Memory B cell (primary cell): Measurements from ENCODE around the gene RASA4.
"Not testable (repeated sequence)": the region's sequence is repeated elsewhere in the genome, so short reads cannot be mapped to it uniquely, and the experiment has no call there.

Experiments
- ATAC-seq: fragments of 150-1000 bp; cut with Tn5 transposase; 2 replicates; pipeline ENCODE4 v1.10.0; 2021; ENCODE audit warnings: low read depth, mild to moderate bottlenecking, moderate library complexity
- DNase-seq, 2 donors: peaks; one replicate each; pipeline ENCODE4 v3.0.0; 2022; ENCODE audit warnings: low spot score in 2 of 2
- H3K27ac Mint-ChIP-seq: one replicate; pipeline ENCODE4 v1.8.0; 2022; ENCODE audit warnings: mild to moderate bottlenecking, moderate library complexity, mixed read lengths
- H3K27me3 Mint-ChIP-seq: one replicate; pipeline ENCODE4 v1.8.0; 2022; ENCODE audit warnings: mixed read lengths
- H3K36me3 Mint-ChIP-seq: one replicate; pipeline ENCODE4 v1.8.0; 2022; ENCODE audit warnings: mild to moderate bottlenecking, mixed read lengths
- H3K4me1 Mint-ChIP-seq: one replicate; pipeline ENCODE4 v1.8.0; 2022; ENCODE audit warnings: mixed read lengths
- H3K4me3 Mint-ChIP-seq: one replicate; pipeline ENCODE4 v1.8.0; 2022; ENCODE audit warnings: mild to moderate bottlenecking, moderate library complexity, mixed read lengths
- H3K9me3 Mint-ChIP-seq: one replicate; pipeline ENCODE4 v1.8.0; 2022; ENCODE audit warnings: mixed read lengths

RASA4 gene

GRCh38 chr7:102614346-102614697 lies 2.2 kb downstream of the RASA4 start:
- H3K9me3 Mint-ChIP-seq, H3K27ac Mint-ChIP-seq, ATAC-seq, H3K27me3 Mint-ChIP-seq, DNase-seq, H3K4me3 Mint-ChIP-seq, H3K36me3 Mint-ChIP-seq, H3K4me1 Mint-ChIP-seq: not testable (repeated sequence)

- not testable (repeated sequence) for H3K4me1 Mint-ChIP-seq, H3K27me3 Mint-ChIP-seq, H3K36me3 Mint-ChIP-seq, H3K27ac Mint-ChIP-seq, H3K4me3 Mint-ChIP-seq, H3K9me3 Mint-ChIP-seq
- DNase-seq, result peak in 1 of 2 donors; percentile 61
- ATAC-seq, result peak; percentile 42
Observed at GRCh38 chr7:102613575-102614345, 2.8 kb downstream of the RASA4 start.

GRCh38 chr7:102611675-102612325 lies 4.8 kb downstream of the RASA4 start:
- H3K36me3 Mint-ChIP-seq, ATAC-seq, H3K27me3 Mint-ChIP-seq, H3K27ac Mint-ChIP-seq, H3K9me3 Mint-ChIP-seq, H3K4me1 Mint-ChIP-seq: not testable (repeated sequence)
- H3K4me3 Mint-ChIP-seq, result peak overlapping the region; percentile 21
- DNase-seq, result peak in 1 of 2 donors; percentile 53

- H3K4me3 Mint-ChIP-seq, H3K9me3 Mint-ChIP-seq, H3K27ac Mint-ChIP-seq, DNase-seq, H3K27me3 Mint-ChIP-seq, H3K36me3 Mint-ChIP-seq, H3K4me1 Mint-ChIP-seq: not testable (repeated sequence)
- ATAC-seq, result peak; percentile 52
Observed at GRCh38 chr7:102611013-102611674, 5.4 kb downstream of the RASA4 start.

- H3K27me3 Mint-ChIP-seq, DNase-seq, ATAC-seq, H3K9me3 Mint-ChIP-seq, H3K36me3 Mint-ChIP-seq, H3K4me1 Mint-ChIP-seq, H3K4me3 Mint-ChIP-seq, H3K27ac Mint-ChIP-seq: not testable (repeated sequence)
Observed at GRCh38 chr7:102610441-102610840, 6.1 kb downstream of the RASA4 start.

GRCh38 chr7:102609734-102610133 lies 6.8 kb downstream of the RASA4 start:
- not testable (repeated sequence) for H3K36me3 Mint-ChIP-seq, DNase-seq, H3K27ac Mint-ChIP-seq, H3K9me3 Mint-ChIP-seq, H3K4me3 Mint-ChIP-seq, ATAC-seq, H3K27me3 Mint-ChIP-seq, H3K4me1 Mint-ChIP-seq

GRCh38 chr7:102606848-102607247 lies 9.7 kb downstream of the RASA4 start:
- DNase-seq, H3K27me3 Mint-ChIP-seq, H3K9me3 Mint-ChIP-seq, H3K27ac Mint-ChIP-seq, H3K4me3 Mint-ChIP-seq, H3K36me3 Mint-ChIP-seq, ATAC-seq, H3K4me1 Mint-ChIP-seq: not testable (repeated sequence)

GRCh38 chr7:102604431-102605145 lies 12.0 kb downstream of the RASA4 start:
- H3K9me3 Mint-ChIP-seq, ATAC-seq, H3K27ac Mint-ChIP-seq, H3K4me1 Mint-ChIP-seq, H3K4me3 Mint-ChIP-seq, DNase-seq, H3K36me3 Mint-ChIP-seq, H3K27me3 Mint-ChIP-seq: not testable (repeated sequence)

GRCh38 chr7:102602317-102602716 lies 14.2 kb downstream of the RASA4 start:
- not testable (repeated sequence) for H3K27ac Mint-ChIP-seq, H3K36me3 Mint-ChIP-seq, H3K27me3 Mint-ChIP-seq, ATAC-seq, H3K9me3 Mint-ChIP-seq, H3K4me3 Mint-ChIP-seq, H3K4me1 Mint-ChIP-seq, DNase-seq

GRCh38 chr7:102599699-102600098 lies 16.9 kb downstream of the RASA4 start:
- not testable (repeated sequence) for ATAC-seq, H3K4me1 Mint-ChIP-seq, H3K36me3 Mint-ChIP-seq, H3K27ac Mint-ChIP-seq, H3K4me3 Mint-ChIP-seq, H3K27me3 Mint-ChIP-seq, H3K9me3 Mint-ChIP-seq, DNase-seq

GRCh38 chr7:102596036-102596435 lies 20.5 kb downstream of the RASA4 start:
- not testable (repeated sequence) for ATAC-seq, H3K4me1 Mint-ChIP-seq, H3K27me3 Mint-ChIP-seq, H3K9me3 Mint-ChIP-seq, H3K36me3 Mint-ChIP-seq, DNase-seq, H3K4me3 Mint-ChIP-seq, H3K27ac Mint-ChIP-seq

GRCh38 chr7:102593637-102594334 lies 22.8 kb downstream of the RASA4 start:
- not testable (repeated sequence) for H3K27me3 Mint-ChIP-seq, H3K36me3 Mint-ChIP-seq, H3K9me3 Mint-ChIP-seq, DNase-seq, H3K4me1 Mint-ChIP-seq, H3K4me3 Mint-ChIP-seq, H3K27ac Mint-ChIP-seq
- peak; percentile 70 for ATAC-seq

- DNase-seq (peak; percentile 29 to 61), ATAC-seq (peak; percentile 67)
- H3K36me3 Mint-ChIP-seq, H3K4me3 Mint-ChIP-seq, H3K27ac Mint-ChIP-seq, H3K4me1 Mint-ChIP-seq, H3K27me3 Mint-ChIP-seq, H3K9me3 Mint-ChIP-seq: not testable (repeated sequence)
Observed at GRCh38 chr7:102592477-102593019, 24.0 kb downstream of the RASA4 start.
